Measurements from ENCODE around the gene FBXO30.

GRCh38 chr6:145824344-145824743, 9.7 kb upstream of the FBXO30 start:
- TF ChIP-seq CTCF (IDR thresholded peaks at IDR 0.05; ENCODE audit: borderline replicate concordance, extremely low read depth, low read length, poor library complexity, severe bottlenecking) (no peak), EZH2 (IDR thresholded peaks at IDR 0.05; ENCODE audit: borderline replicate concordance, low read depth, low read length, severe bottlenecking) (no peak)
